HEK293 (cell line): ENCODE results near the gene UROD.
A peak's percentile ranks its signal among the peaks of the same experiment; 100 is the strongest.

ENCODE experiments used
- CTCF ChIA-PET: fragments of 350-600 bp; formaldehyde crosslinking; extraction: SDS; loops from one replicate; lab custom pipeline; 2021; ENCODE audit warnings: antibody characterized with exemption; lab: Yijun Ruan, JAX
- POLR2A ChIA-PET: fragments of 300-600 bp; formaldehyde crosslinking; extraction: SDS; loops from one replicate; lab custom pipeline; 2020; ENCODE audit warnings: antibody characterized with exemption, inconsistent platforms; lab: Yijun Ruan, JAX
- H3K27ac ChIP-seq: fragments of 200-500 bp; sonication (Bioruptor generic); 2 replicates; pipeline ENCODE4 v1.5.1; 2014; ENCODE audit warnings: low read depth, low read length, control low read depth, inconsistent platforms; ENCODE audit errors: extremely low read depth
- H3K36me3 ChIP-seq, 2 experiments: fragments of 200-500 bp in 1 of 2; sonication (Bioruptor generic) in 1 of 2; 1 replicate in 1 of 2; 2 replicates in 1 of 2; pipeline ENCODE4 v1.5.1; 2014 to 2017; ENCODE audit warnings: inconsistent platforms in 2 of 2, low read length in 2 of 2; ENCODE audit not compliant: control insufficient read depth in 2 of 2, insufficient read depth in 1 of 2
- H3K4me1 ChIP-seq: fragments of 200-500 bp; sonication (Bioruptor generic); 2 replicates; pipeline ENCODE4 v1.5.1; 2014; ENCODE audit warnings: mild to moderate bottlenecking, low read length, inconsistent platforms; ENCODE audit not compliant: control insufficient read depth, insufficient read depth
- H3K4me3 ChIP-seq: 2 replicates; pipeline ENCODE4 v1.5.1; 2011; ENCODE audit warnings: low read depth, mild to moderate bottlenecking, control low read depth, low read length, moderate library complexity
- H3K9me3 ChIP-seq: fragments of 200-500 bp; sonication (Bioruptor generic); 2 replicates; pipeline ENCODE4 v1.5.1; 2014; ENCODE audit warnings: low read depth, low read length, inconsistent platforms; ENCODE audit not compliant: control insufficient read depth, insufficient read depth
- EGR2 ChIP-seq: fragments of 450-650 bp; formaldehyde crosslinking; IDR thresholded peaks from 2 replicates; pipeline ENCODE4 v1.5.1; 2016; ENCODE audit warnings: low read depth, missing biosample characterization, missing genetic modification characterization
- GLI2 ChIP-seq: fragments of 450-650 bp; formaldehyde crosslinking; IDR thresholded peaks from 2 replicates; pipeline ENCODE4; 2017; ENCODE audit warnings: missing biosample characterization, missing genetic modification characterization, low read depth, borderline replicate concordance
- GLI4 ChIP-seq: fragments of 450-650 bp; formaldehyde crosslinking; IDR thresholded peaks from 2 replicates; pipeline ENCODE4 v1.5.1; 2016; ENCODE audit warnings: missing biosample characterization, missing genetic modification characterization
- REPIN1 ChIP-seq: fragments of 450-650 bp; formaldehyde crosslinking; IDR thresholded peaks from 2 replicates; pipeline ENCODE4 v1.5.1; 2017; ENCODE audit warnings: missing biosample characterization, missing genetic modification characterization, low read depth
- SP3 ChIP-seq: fragments of 450-650 bp; formaldehyde crosslinking; IDR thresholded peaks from 2 replicates; pipeline ENCODE4 v1.5.1; 2016; ENCODE audit warnings: missing biosample characterization, missing genetic modification characterization
- ZBTB17 ChIP-seq: fragments of 450-650 bp; formaldehyde crosslinking; IDR thresholded peaks from 2 replicates; pipeline ENCODE4 v1.5.1; 2016; ENCODE audit warnings: missing biosample characterization, missing genetic modification characterization
- ZNF2 ChIP-seq: fragments of 450-650 bp; formaldehyde crosslinking; IDR thresholded peaks from 2 replicates; pipeline ENCODE4 v1.5.1; 2016; ENCODE audit warnings: missing biosample characterization, missing genetic modification characterization
- ZNF266 ChIP-seq: fragments of 450-650 bp; formaldehyde crosslinking; IDR thresholded peaks from 2 replicates; pipeline ENCODE4 v1.5.1; 2016; ENCODE audit warnings: missing biosample characterization, missing genetic modification characterization, low read depth
- ZNF514 ChIP-seq: fragments of 450-650 bp; formaldehyde crosslinking; IDR thresholded peaks from 2 replicates; pipeline ENCODE4 v1.5.1; 2016; ENCODE audit warnings: missing biosample characterization, missing genetic modification characterization
- ZNF654 ChIP-seq: fragments of 450-650 bp; formaldehyde crosslinking; IDR thresholded peaks from 2 replicates; pipeline ENCODE4 v1.5.1; 2016; ENCODE audit warnings: low read depth, missing biosample characterization, missing genetic modification characterization
- ZNF785 ChIP-seq: fragments of 450-650 bp; formaldehyde crosslinking; IDR thresholded peaks from 2 replicates; pipeline ENCODE4 v1.5.1; 2016; ENCODE audit warnings: missing biosample characterization, missing genetic modification characterization
- TF ChIP-seq, protein P1 (sequence below): fragments of 450-650 bp; formaldehyde crosslinking; IDR thresholded peaks from 2 replicates; pipeline ENCODE4 v1.5.1; 2016; ENCODE audit warnings: missing biosample characterization, missing genetic modification characterization
- TF ChIP-seq, protein P2 (sequence below): fragments of 450-650 bp; formaldehyde crosslinking; IDR thresholded peaks from 2 replicates; pipeline ENCODE4 v1.5.1; 2016; ENCODE audit warnings: missing biosample characterization, missing genetic modification characterization
- TF ChIP-seq, protein P3 (sequence below): fragments of 450-650 bp; formaldehyde crosslinking; IDR thresholded peaks from 2 replicates; pipeline ENCODE4 v1.5.1; 2016; ENCODE audit warnings: missing biosample characterization, missing genetic modification characterization
- TF ChIP-seq, protein P4 (sequence below): fragments of 450-650 bp; formaldehyde crosslinking; IDR thresholded peaks from 2 replicates; pipeline ENCODE4 v1.5.1; 2016; ENCODE audit warnings: missing biosample characterization, missing genetic modification characterization
- TF ChIP-seq, protein P5 (sequence below): IDR thresholded peaks from 2 replicates; pipeline ENCODE4 v1.6.1; 2011; ENCODE audit warnings: mild to moderate bottlenecking, low read depth, low read length, borderline replicate concordance

UROD gene

DNA sequence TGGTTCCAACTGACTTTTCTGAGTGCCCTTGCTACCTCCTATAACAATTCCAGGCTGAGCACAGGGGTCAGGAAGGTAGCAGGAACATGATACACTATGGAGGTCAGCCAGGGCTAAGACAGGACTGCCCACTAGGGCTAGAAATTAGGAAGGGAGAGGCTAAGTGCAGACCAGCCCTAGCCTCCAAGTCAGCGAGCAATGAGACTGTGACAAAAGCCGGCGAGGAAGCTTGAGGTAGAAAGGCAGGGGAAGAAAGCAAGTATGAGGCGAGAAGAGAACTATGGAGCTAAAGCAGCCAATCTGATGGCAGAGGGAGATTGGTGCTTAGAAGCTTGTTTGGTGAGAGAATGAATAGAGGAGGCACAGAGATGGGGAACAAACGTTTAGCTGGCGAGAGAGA lies 4.7 kb downstream of the UROD start:
- CTCF ChIA-PET: interaction anchor here (0.9 to 12.0 kb wide), 3 partner anchors 281 to 476 kb away, joined by 3 to 304 read pairs (median 6); no protein-coding TSS in a partner anchor
- POLR2A ChIA-PET: interaction anchor here (0.6 kb wide), 1 partner anchor 287 kb away, joined by 5 read pairs; no protein-coding TSS in a partner anchor

DNA sequence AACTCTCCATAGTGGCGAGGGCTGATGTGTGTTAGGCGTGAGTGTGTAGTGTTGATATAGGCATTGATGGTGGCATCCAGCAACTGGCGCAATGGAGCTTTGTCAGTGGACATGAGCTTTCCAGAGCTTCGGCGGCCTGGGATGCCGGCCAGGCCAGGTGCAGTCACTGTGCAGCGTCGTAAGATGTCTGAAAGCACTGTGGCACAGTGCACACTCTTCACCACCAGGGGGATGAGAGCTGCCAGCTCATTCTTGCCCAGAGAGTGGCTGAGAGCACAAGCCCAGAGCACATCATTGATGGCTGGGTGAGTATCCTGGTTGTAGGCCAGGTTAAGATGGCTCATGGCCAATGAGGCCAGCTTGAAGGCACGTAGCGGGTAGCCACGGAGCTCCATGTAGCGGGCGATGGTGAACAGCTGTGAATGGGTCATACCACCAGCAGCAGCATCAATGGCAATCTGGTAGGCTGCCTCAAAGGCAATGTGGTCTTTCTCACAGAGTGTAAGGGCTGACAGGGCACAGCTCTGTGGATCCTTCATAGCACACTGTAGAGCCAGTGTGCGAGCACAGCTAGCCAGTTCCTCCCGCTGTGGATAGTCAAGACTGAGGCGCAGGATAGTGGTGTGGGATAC lies 6.7 kb downstream of the UROD start:
- Histone ChIP-seq H3K4me3 (no peak overlapping the region), H3K27ac (no peak overlapping the region), H3K36me3 (peaks cover 0 to 28% of the 10 kb centered on the region in 2 experiments; a peak in 1 of 3 replicates), H3K9me3 (no peaks in the 10 kb centered on the region), H3K4me1 (no peaks in the 10 kb centered on the region)
- TF ChIP-seq ZBTB17 (tag by site-specific recombination) (peak; percentile 59), ZNF654 (tag by site-specific recombination) (peak; percentile 40), ZNF514 (tag by site-specific recombination) (no peak), ZNF785 (no peak), GLI4 (tag by site-specific recombination) (no peak), REPIN1 (no peak), EGR2 (tag by site-specific recombination) (no peak), ZNF2 (tag by site-specific recombination) (peak; percentile 41; the same call in 1 of the 2 replicates), GLI2 (tag by site-specific recombination) (no peak)
- TF ChIP-seq, protein P1, sequence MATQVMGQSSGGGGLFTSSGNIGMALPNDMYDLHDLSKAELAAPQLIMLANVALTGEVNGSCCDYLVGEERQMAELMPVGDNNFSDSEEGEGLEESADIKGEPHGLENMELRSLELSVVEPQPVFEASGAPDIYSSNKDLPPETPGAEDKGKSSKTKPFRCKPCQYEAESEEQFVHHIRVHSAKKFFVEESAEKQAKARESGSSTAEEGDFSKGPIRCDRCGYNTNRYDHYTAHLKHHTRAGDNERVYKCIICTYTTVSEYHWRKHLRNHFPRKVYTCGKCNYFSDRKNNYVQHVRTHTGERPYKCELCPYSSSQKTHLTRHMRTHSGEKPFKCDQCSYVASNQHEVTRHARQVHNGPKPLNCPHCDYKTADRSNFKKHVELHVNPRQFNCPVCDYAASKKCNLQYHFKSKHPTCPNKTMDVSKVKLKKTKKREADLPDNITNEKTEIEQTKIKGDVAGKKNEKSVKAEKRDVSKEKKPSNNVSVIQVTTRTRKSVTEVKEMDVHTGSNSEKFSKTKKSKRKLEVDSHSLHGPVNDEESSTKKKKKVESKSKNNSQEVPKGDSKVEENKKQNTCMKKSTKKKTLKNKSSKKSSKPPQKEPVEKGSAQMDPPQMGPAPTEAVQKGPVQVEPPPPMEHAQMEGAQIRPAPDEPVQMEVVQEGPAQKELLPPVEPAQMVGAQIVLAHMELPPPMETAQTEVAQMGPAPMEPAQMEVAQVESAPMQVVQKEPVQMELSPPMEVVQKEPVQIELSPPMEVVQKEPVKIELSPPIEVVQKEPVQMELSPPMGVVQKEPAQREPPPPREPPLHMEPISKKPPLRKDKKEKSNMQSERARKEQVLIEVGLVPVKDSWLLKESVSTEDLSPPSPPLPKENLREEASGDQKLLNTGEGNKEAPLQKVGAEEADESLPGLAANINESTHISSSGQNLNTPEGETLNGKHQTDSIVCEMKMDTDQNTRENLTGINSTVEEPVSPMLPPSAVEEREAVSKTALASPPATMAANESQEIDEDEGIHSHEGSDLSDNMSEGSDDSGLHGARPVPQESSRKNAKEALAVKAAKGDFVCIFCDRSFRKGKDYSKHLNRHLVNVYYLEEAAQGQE (tag by site-specific recombination): no peak
- TF ChIP-seq, protein P2, sequence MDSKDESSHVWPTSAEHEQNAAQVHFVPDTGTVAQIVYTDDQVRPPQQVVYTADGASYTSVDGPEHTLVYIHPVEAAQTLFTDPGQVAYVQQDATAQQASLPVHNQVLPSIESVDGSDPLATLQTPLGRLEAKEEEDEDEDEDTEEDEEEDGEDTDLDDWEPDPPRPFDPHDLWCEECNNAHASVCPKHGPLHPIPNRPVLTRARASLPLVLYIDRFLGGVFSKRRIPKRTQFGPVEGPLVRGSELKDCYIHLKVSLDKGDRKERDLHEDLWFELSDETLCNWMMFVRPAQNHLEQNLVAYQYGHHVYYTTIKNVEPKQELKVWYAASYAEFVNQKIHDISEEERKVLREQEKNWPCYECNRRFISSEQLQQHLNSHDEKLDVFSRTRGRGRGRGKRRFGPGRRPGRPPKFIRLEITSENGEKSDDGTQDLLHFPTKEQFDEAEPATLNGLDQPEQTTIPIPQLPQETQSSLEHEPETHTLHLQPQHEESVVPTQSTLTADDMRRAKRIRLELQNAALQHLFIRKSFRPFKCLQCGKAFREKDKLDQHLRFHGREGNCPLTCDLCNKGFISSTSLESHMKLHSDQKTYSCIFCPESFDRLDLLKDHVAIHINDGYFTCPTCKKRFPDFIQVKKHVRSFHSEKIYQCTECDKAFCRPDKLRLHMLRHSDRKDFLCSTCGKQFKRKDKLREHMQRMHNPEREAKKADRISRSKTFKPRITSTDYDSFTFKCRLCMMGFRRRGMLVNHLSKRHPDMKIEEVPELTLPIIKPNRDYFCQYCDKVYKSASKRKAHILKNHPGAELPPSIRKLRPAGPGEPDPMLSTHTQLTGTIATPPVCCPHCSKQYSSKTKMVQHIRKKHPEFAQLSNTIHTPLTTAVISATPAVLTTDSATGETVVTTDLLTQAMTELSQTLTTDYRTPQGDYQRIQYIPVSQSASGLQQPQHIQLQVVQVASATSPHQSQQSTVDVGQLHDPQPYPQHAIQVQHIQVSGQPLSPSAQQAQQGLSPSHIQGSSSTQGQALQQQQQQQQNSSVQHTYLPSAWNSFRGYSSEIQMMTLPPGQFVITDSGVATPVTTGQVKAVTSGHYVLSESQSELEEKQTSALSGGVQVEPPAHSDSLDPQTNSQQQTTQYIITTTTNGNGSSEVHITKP (tag by site-specific recombination): peak; percentile 23; the same call in 1 of the 2 replicates
- TF ChIP-seq, protein P3, sequence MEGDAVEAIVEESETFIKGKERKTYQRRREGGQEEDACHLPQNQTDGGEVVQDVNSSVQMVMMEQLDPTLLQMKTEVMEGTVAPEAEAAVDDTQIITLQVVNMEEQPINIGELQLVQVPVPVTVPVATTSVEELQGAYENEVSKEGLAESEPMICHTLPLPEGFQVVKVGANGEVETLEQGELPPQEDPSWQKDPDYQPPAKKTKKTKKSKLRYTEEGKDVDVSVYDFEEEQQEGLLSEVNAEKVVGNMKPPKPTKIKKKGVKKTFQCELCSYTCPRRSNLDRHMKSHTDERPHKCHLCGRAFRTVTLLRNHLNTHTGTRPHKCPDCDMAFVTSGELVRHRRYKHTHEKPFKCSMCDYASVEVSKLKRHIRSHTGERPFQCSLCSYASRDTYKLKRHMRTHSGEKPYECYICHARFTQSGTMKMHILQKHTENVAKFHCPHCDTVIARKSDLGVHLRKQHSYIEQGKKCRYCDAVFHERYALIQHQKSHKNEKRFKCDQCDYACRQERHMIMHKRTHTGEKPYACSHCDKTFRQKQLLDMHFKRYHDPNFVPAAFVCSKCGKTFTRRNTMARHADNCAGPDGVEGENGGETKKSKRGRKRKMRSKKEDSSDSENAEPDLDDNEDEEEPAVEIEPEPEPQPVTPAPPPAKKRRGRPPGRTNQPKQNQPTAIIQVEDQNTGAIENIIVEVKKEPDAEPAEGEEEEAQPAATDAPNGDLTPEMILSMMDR (tag by site-specific recombination): peak; percentile 76
- ChIA-PET POLR2A (interaction anchor here (0.6 to 1.5 kb wide), 2 partner anchors 187 to 285 kb away, joined by 3 to 8 read pairs; partner anchors contain the start of gene ZSWIM5), CTCF (interaction anchor here (0.5 to 12.0 kb wide), 18 partner anchors 11 to 551 kb away, joined by 3 to 304 read pairs (median 3); partner anchors contain the start of genes EIF2B3 and TESK2)

More for the DNA sequence above, 4.7 kb downstream of the UROD start:
- H3K9me3 ChIP-seq: no peaks in the 10 kb centered on the region
- H3K36me3 ChIP-seq: peaks cover 0 to 35% of the 10 kb centered on the region in 2 experiments; a peak in 1 of 3 replicates
- TF ChIP-seq, protein P3 (tag by site-specific recombination): no peak
- no peak for TF ChIP-seq SP3 (tag by site-specific recombination)
- TF ChIP-seq ZNF266 (tag by site-specific recombination): no peak
- TF ChIP-seq, protein P4, sequence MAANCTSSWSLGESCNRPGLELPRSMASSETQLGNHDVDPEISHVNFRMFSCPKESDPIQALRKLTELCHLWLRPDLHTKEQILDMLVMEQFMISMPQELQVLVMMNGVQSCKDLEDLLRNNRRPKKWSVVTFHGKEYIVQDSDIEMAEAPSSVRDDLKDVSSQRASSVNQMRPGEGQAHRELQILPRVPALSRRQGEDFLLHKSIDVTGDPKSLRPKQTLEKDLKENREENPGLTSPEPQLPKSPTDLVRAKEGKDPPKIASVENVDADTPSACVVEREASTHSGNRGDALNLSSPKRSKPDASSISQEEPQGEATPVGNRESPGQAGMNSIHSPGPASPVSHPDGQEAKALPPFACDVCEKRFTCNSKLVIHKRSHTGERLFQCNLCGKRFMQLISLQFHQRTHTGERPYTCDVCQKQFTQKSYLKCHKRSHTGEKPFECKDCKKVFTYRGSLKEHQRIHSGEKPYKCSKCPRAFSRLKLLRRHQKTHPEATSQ (tag by site-specific recombination): no peak
- TF ChIP-seq, protein P5, sequence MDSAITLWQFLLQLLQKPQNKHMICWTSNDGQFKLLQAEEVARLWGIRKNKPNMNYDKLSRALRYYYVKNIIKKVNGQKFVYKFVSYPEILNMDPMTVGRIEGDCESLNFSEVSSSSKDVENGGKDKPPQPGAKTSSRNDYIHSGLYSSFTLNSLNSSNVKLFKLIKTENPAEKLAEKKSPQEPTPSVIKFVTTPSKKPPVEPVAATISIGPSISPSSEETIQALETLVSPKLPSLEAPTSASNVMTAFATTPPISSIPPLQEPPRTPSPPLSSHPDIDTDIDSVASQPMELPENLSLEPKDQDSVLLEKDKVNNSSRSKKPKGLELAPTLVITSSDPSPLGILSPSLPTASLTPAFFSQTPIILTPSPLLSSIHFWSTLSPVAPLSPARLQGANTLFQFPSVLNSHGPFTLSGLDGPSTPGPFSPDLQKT: no peak
- no peak overlapping the region for H3K27ac ChIP-seq
- no peaks in the 10 kb centered on the region for H3K4me1 ChIP-seq
- no peak overlapping the region for H3K4me3 ChIP-seq
